Right cardiac atrium (tissue), 5 donors: ENCODE data around the gene DNAH2. TPM values are rescaled to one million over a fixed set of nuclear protein-coding genes. Genes with fewer than 3 reads are reported as not detected.

Experiments
- polyA plus RNA-seq: library from polyadenylated mRNA; stranded (reverse); fragments of 200-250 nt; gene quantifications from one replicate; pipeline ENCODE4 v1.2.3, GENCODE V29; 2013
- total RNA-seq, 4 donors: library from RNA; stranded (reverse); fragmentation: NEBNext Ultra II Directional; extraction: Animal tissue kit (Norgen Biotek cat#: 25700); gene quantifications; one replicate each; pipeline ENCODE4 v1.2.1, GENCODE V29; 2021
- donor health status: healthy with polysubstance abuse.
- donor health status: DM: no; HTN: yes; CAD: no.
- donor health status: DM: no; HTN: no; CAD: no.
- donor health status: DM: no; HTN: yes; CAD: no; lungs with severe emphysema.
- donor health status: DM: yes; HTN: yes; CAD: no.

Gene DNAH2
- total and polyA plus RNA-seq, 5 donors = 0.03 to 0.22 (median 0.09) TPM; not detected in 1

Other genes with a start within 250 kb of the DNAH2 start
- 10 to 100 TPM; 73.6 to 86.2 (median 82.2) TPM for gene ZBTB4, start 238.1 kb upstream of the DNAH2 start, total RNA-seq
- gene ZBTB4, start 238.1 kb upstream of the DNAH2 start, polyA plus RNA-seq = 41.7 TPM
- not detected for gene SLC35G6, start 236.3 kb upstream of the DNAH2 start, total RNA-seq
- not detected for gene SLC35G6, start 236.3 kb upstream of the DNAH2 start, polyA plus RNA-seq
- 10 to 100 TPM; 41.9 to 51.4 (median 47.4) TPM for gene POLR2A, start 233.4 kb upstream of the DNAH2 start, total RNA-seq
- gene POLR2A, start 233.4 kb upstream of the DNAH2 start, polyA plus RNA-seq = 22.3 TPM
- gene TNFSF12, start 168.7 kb upstream of the DNAH2 start, total RNA-seq = 10 to 100 TPM; 42.9 to 52.0 (median 47.5) TPM
- 58.4 TPM for gene TNFSF12, start 168.7 kb upstream of the DNAH2 start, polyA plus RNA-seq
- gene TNFSF13, start 159.0 kb upstream of the DNAH2 start, total RNA-seq = 10 to 100 TPM; 14.6 to 19.9 (median 15.7) TPM
- 15.3 TPM for gene TNFSF13, start 159.0 kb upstream of the DNAH2 start, polyA plus RNA-seq
- 10 to 100 TPM; 27.2 to 37.2 (median 34.2) TPM for gene SENP3, start 155.8 kb upstream of the DNAH2 start, total RNA-seq
- 45.2 TPM for gene SENP3, start 155.8 kb upstream of the DNAH2 start, polyA plus RNA-seq
- 10 to 100 TPM; 34.6 to 45.6 (median 44.1) TPM for gene CD68, start 138.1 kb upstream of the DNAH2 start, total RNA-seq
- 19.4 TPM for gene CD68, start 138.1 kb upstream of the DNAH2 start, polyA plus RNA-seq
- gene MPDU1, start 133.9 kb upstream of the DNAH2 start, total RNA-seq = 10 to 100 TPM; 19.3 to 32.7 (median 29.4) TPM
- 43.7 TPM for gene MPDU1, start 133.9 kb upstream of the DNAH2 start, polyA plus RNA-seq
- 1 to 10 TPM; 5.4 to 6.2 (median 5.9) TPM for gene SOX15, start 127.7 kb upstream of the DNAH2 start, total RNA-seq
- gene SOX15, start 127.7 kb upstream of the DNAH2 start, polyA plus RNA-seq = 7.0 TPM
- 100 to 1,000 TPM in 1 of 4 donors, 10 to 100 TPM in 3; 78.9 to 109 (median 87.2) TPM for gene FXR2, start 102.8 kb upstream of the DNAH2 start, total RNA-seq
- gene FXR2, start 102.8 kb upstream of the DNAH2 start, polyA plus RNA-seq = 79.3 TPM
- 100 to 1,000 TPM in 2 of 4 donors, 10 to 100 TPM in 2; 85.1 to 117 (median 93.7) TPM for gene SAT2, start 89.9 kb upstream of the DNAH2 start, total RNA-seq
- 141 TPM for gene SAT2, start 89.9 kb upstream of the DNAH2 start, polyA plus RNA-seq
- 1 to 10 TPM in 1 of 4 donors, under 1 TPM in 2, not detected in 1; 0.71 to 1.2 (median 0.82) TPM for gene SHBG, start 87.6 kb upstream of the DNAH2 start, total RNA-seq
- gene SHBG, start 87.6 kb upstream of the DNAH2 start, polyA plus RNA-seq = 0.57 TPM
- 10 to 100 TPM in 1 of 4 donors, 1 to 10 TPM in 3; 3.1 to 10.2 (median 5.3) TPM for gene ATP1B2, start 66.8 kb upstream of the DNAH2 start, total RNA-seq
- 2.8 TPM for gene ATP1B2, start 66.8 kb upstream of the DNAH2 start, polyA plus RNA-seq
- gene TP53, start 30.3 kb upstream of the DNAH2 start, total RNA-seq = 10 to 100 TPM; 13.2 to 16.3 (median 14.2) TPM
- 6.1 TPM for gene TP53, start 30.3 kb upstream of the DNAH2 start, polyA plus RNA-seq
- gene WRAP53, start 29.3 kb upstream of the DNAH2 start, total RNA-seq = 1 to 10 TPM; 4.0 to 6.3 (median 4.9) TPM
- 5.1 TPM for gene WRAP53, start 29.3 kb upstream of the DNAH2 start, polyA plus RNA-seq
- under 1 TPM; 0.31 to 0.97 (median 0.54) TPM for gene EFNB3, start 12.5 kb upstream of the DNAH2 start, total RNA-seq
- gene EFNB3, start 12.5 kb upstream of the DNAH2 start, polyA plus RNA-seq = 0.59 TPM
- gene KDM6B, start 116.5 kb downstream of the DNAH2 start, total RNA-seq = 10 to 100 TPM; 25.7 to 28.1 (median 27.5) TPM
- gene KDM6B, start 116.5 kb downstream of the DNAH2 start, polyA plus RNA-seq = 18.6 TPM
- 10 to 100 TPM in 3 of 4 donors, 1 to 10 TPM in 1; 9.0 to 24.6 (median 16.3) TPM for gene TMEM88, start 137.3 kb downstream of the DNAH2 start, total RNA-seq
- 74.5 TPM for gene TMEM88, start 137.3 kb downstream of the DNAH2 start, polyA plus RNA-seq
- 100 to 1,000 TPM in 1 of 4 donors, 10 to 100 TPM in 3; 59.9 to 103 (median 95.6) TPM for gene NAA38, start 139.8 kb downstream of the DNAH2 start, total RNA-seq
- 160 TPM for gene NAA38, start 139.8 kb downstream of the DNAH2 start, polyA plus RNA-seq
- gene CYB5D1, start 140.3 kb downstream of the DNAH2 start, total RNA-seq = 10 to 100 TPM; 12.6 to 16.2 (median 15.4) TPM
- gene CYB5D1, start 140.3 kb downstream of the DNAH2 start, polyA plus RNA-seq = 12.1 TPM
- gene CHD3, start 171.0 kb downstream of the DNAH2 start, total RNA-seq = 10 to 100 TPM; 31.2 to 38.8 (median 35.0) TPM
- gene CHD3, start 171.0 kb downstream of the DNAH2 start, polyA plus RNA-seq = 45.3 TPM
- gene RNF227, start 198.5 kb downstream of the DNAH2 start, total RNA-seq = 1 to 10 TPM in 3 of 4 donors, under 1 TPM in 1; 0.89 to 2.1 (median 1.5) TPM
- gene RNF227, start 198.5 kb downstream of the DNAH2 start, polyA plus RNA-seq = 1.5 TPM
- gene KCNAB3, start 212.1 kb downstream of the DNAH2 start, total RNA-seq = 1 to 10 TPM in 1 of 4 donors, under 1 TPM in 3; 0.60 to 1.2 (median 0.70) TPM
- 0.50 TPM for gene KCNAB3, start 212.1 kb downstream of the DNAH2 start, polyA plus RNA-seq
- 100 to 1,000 TPM in 3 of 4 donors, 10 to 100 TPM in 1; 73.4 to 109 (median 104) TPM for gene TRAPPC1, start 214.2 kb downstream of the DNAH2 start, total RNA-seq
- 135 TPM for gene TRAPPC1, start 214.2 kb downstream of the DNAH2 start, polyA plus RNA-seq
- 10 to 100 TPM in 3 of 4 donors, 1 to 10 TPM in 1; 9.6 to 14.6 (median 10.4) TPM for gene CNTROB, start 214.5 kb downstream of the DNAH2 start, total RNA-seq
- 9.6 TPM for gene CNTROB, start 214.5 kb downstream of the DNAH2 start, polyA plus RNA-seq